Effector memory CD4-positive, alpha-beta T cell (primary cell): ENCODE measurements around the gene SYCP1.
A peak's percentile ranks its signal among the peaks of the same experiment; 100 is the strongest.

Experiments
- DNase-seq, 3 donors: peaks; one replicate each; pipeline ENCODE4 v3.0.0-alpha.2; 2020
- H3K27ac ChIP-seq: 2 replicates; pipeline ENCODE4 v1.7.0; 2013; ENCODE audit warnings: mild to moderate bottlenecking, low read length, moderate library complexity; ENCODE audit not compliant: insufficient read depth, poor library complexity, severe bottlenecking
- H3K27me3 ChIP-seq: replicated peaks from 2 replicates; pipeline ENCODE4 v1.7.0; 2013; ENCODE audit warnings: mild to moderate bottlenecking, low read length; ENCODE audit not compliant: insufficient read depth, control insufficient read depth, poor library complexity, severe bottlenecking
- H3K36me3 ChIP-seq: 2 replicates; pipeline ENCODE4 v1.7.0; 2013; ENCODE audit warnings: mild to moderate bottlenecking, low read length, moderate library complexity; ENCODE audit not compliant: control insufficient read depth, insufficient read depth
- H3K4me1 ChIP-seq: 2 replicates; pipeline ENCODE4 v1.7.0; 2013; ENCODE audit warnings: low read length, mild to moderate bottlenecking; ENCODE audit not compliant: control insufficient read depth, insufficient read depth, poor library complexity, severe bottlenecking
- H3K4me3 ChIP-seq: 2 replicates; pipeline ENCODE4 v1.7.0; 2013; ENCODE audit warnings: low read length, low read depth, mild to moderate bottlenecking; ENCODE audit not compliant: insufficient read depth, poor library complexity, severe bottlenecking
- H3K9me3 ChIP-seq: 2 replicates; pipeline ENCODE4 v1.7.0; 2013; ENCODE audit warnings: mild to moderate bottlenecking, low read length, moderate library complexity; ENCODE audit not compliant: control insufficient read depth

SYCP1 gene

GRCh38 chr1:114927401-114927800 lies 72.7 kb downstream of the SYCP1 start:
- Histone ChIP-seq H3K4me1 (no peaks in the 10 kb centered on the region), H3K27ac (no peak overlapping the region), H3K9me3 (no peaks in the 10 kb centered on the region), H3K36me3 (no peaks in the 10 kb centered on the region), H3K27me3 (peaks cover 3% of the 10 kb centered on the region), H3K4me3 (no peak overlapping the region)
- no peak for DNase-seq

DNA sequence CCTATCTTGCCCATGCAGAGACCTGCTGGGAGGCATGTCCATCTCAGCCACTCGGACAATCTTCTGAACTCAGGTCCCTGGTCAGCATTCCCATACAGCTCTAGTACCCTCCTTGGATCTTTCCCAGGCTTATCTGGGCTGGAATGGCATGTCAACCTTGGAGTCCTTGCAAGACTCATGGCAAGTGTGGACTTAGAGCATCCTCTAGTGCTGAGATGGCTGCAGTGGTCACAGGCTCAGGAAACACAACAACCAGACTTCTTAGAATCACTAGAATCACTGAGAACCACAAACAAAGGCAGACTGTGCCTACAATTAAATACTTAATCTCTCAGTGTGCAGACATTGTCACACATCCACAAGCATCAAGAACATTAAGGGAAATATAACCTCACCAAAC lies 101.9 kb downstream of the SYCP1 start:
- Histone ChIP-seq H3K27ac (no peak overlapping the region), H3K9me3 (no peaks in the 10 kb centered on the region), H3K4me1 (no peaks in the 10 kb centered on the region), H3K4me3 (no peak overlapping the region), H3K27me3 (peaks cover 5% of the 10 kb centered on the region), H3K36me3 (no peaks in the 10 kb centered on the region)
- no peak for DNase-seq

- Histone ChIP-seq H3K36me3 (no peaks in the 10 kb centered on the region), H3K9me3 (no peaks in the 10 kb centered on the region), H3K27me3 (peaks cover 5% of the 10 kb centered on the region), H3K27ac (no peak overlapping the region), H3K4me1 (no peaks in the 10 kb centered on the region), H3K4me3 (no peak overlapping the region)
- DNase-seq: no peak
Measured at GRCh38 chr1:114959423-114959822, 104.8 kb downstream of the SYCP1 start.

GRCh38 chr1:114976891-114977290 lies 122.2 kb downstream of the SYCP1 start:
- no peak for DNase-seq
- Histone ChIP-seq H3K36me3 (no peaks in the 10 kb centered on the region), H3K27me3 (no peaks in the 10 kb centered on the region)

GRCh38 chr1:114979278-114979891 lies 124.7 kb downstream of the SYCP1 start:
- Histone ChIP-seq H3K4me1 (no peaks in the 10 kb centered on the region), H3K4me3 (no peak overlapping the region), H3K9me3 (no peaks in the 10 kb centered on the region), H3K36me3 (no peaks in the 10 kb centered on the region), H3K27ac (no peak overlapping the region), H3K27me3 (no peaks in the 10 kb centered on the region)
- DNase-seq: peak; percentile 29 to 59 (median 35)

More at GRCh38 chr1:114976891-114977290, 122.2 kb downstream of the SYCP1 start:
- Histone ChIP-seq H3K9me3 (no peaks in the 10 kb centered on the region), H3K4me1 (no peaks in the 10 kb centered on the region), H3K4me3 (no peak overlapping the region), H3K27ac (no peak overlapping the region)

- Histone ChIP-seq H3K9me3 (no peaks in the 10 kb centered on the region), H3K27me3 (peaks cover 10% of the 10 kb centered on the region), H3K36me3 (no peaks in the 10 kb centered on the region), H3K27ac (no peak overlapping the region), H3K4me3 (no peak overlapping the region), H3K4me1 (no peaks in the 10 kb centered on the region)
- no peak for DNase-seq
Measured at GRCh38 chr1:114982251-114982650, 127.6 kb downstream of the SYCP1 start.

- no peaks in the 10 kb centered on the region for H3K36me3 ChIP-seq
- H3K9me3 ChIP-seq: no peaks in the 10 kb centered on the region
- H3K4me1 ChIP-seq: no peaks in the 10 kb centered on the region
- H3K4me3 ChIP-seq: no peak overlapping the region
- DNase-seq: no peak
- no peak overlapping the region for H3K27ac ChIP-seq
- H3K27me3 ChIP-seq: peaks cover 10% of the 10 kb centered on the region
Measured at GRCh38 chr1:114986286-114986685, 131.6 kb downstream of the SYCP1 start.

DNA sequence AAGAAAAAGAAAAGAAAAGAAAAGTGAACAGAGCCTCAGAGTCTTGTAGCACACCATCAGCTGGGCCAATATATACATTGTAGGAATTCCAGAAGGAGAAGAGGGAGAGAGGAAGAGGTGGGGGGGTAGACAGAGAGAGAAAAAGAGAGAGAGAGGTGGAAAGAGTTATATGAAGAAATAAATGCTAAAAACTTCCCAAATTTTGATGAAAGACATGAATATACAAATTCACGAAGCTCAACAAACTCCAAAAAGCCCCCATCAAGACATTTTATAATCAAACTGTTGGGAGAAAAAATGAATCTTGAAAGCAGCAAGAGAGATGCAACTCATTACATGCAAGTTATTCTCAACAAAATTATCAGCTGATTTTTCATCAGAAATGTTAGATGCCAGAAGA lies 133.4 kb downstream of the SYCP1 start:
- no peak for DNase-seq
- Histone ChIP-seq H3K27ac (no peak overlapping the region), H3K27me3 (peaks cover 10% of the 10 kb centered on the region), H3K4me3 (no peak overlapping the region), H3K9me3 (no peaks in the 10 kb centered on the region), H3K4me1 (no peaks in the 10 kb centered on the region), H3K36me3 (no peaks in the 10 kb centered on the region)

GRCh38 chr1:114997510-114998289 lies 143.0 kb downstream of the SYCP1 start:
- no peaks in the 10 kb centered on the region for H3K27me3 ChIP-seq
- no peaks in the 10 kb centered on the region for H3K9me3 ChIP-seq
- H3K36me3 ChIP-seq: no peaks in the 10 kb centered on the region
- no peak for DNase-seq
- no peak overlapping the region for H3K4me3 ChIP-seq
- no peaks in the 10 kb centered on the region for H3K4me1 ChIP-seq
- H3K27ac ChIP-seq: no peak overlapping the region

DNA sequence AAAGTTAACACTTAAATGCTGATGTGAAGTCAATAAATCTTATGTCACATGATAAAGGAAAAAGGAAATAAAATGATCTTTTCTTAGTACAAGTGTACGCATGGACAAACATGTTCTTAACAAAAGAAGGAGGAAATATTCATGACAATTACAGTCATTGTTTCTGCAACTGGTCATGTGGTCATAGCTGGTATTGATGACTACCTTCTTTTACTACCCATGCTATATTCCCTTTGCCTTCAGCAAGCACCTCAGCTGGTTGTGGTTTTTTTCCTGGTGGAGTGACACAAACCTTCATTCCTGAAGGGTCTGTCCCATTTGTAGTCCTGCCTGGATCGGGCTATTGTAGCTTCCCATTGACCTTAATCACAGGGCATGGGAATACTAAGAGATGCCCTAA lies 151.5 kb downstream of the SYCP1 start:
- Histone ChIP-seq H3K27me3 (no peaks in the 10 kb centered on the region), H3K4me1 (no peaks in the 10 kb centered on the region), H3K36me3 (no peaks in the 10 kb centered on the region), H3K27ac (no peak overlapping the region), H3K4me3 (no peak overlapping the region), H3K9me3 (no peaks in the 10 kb centered on the region)
- no peak for DNase-seq
